WI38 (cell line): Measurements from ENCODE around the gene CD300LG.

Experiments
- H3K4me3 ChIP-seq: 2 replicates; pipeline ENCODE4 v1.5.1; 2011; ENCODE audit warnings: low read depth, mild to moderate bottlenecking, control low read depth, low read length
- CTCF ChIP-seq: IDR thresholded peaks from 2 replicates; pipeline ENCODE4 v1.5.1; 2012; ENCODE audit warnings: low read depth, mild to moderate bottlenecking, control low read depth, low read length

The CD300LG gene

GRCh38 chr17:43844241-43844640 is 2.7 kb upstream of the CD300LG start:
- no peak for TF ChIP-seq CTCF
- H3K4me3 ChIP-seq = no peak overlapping the region

- no peak overlapping the region for H3K4me3 ChIP-seq
Observed at GRCh38 chr17:43845766-43846165, 1.2 kb upstream of the CD300LG start.

GRCh38 chr17:43846221-43846712 is 709 bp upstream of the CD300LG start:
- peak; percentile 100 for TF ChIP-seq CTCF
- H3K4me3 ChIP-seq = no peak overlapping the region

More at GRCh38 chr17:43845766-43846165, 1.2 kb upstream of the CD300LG start:
- TF ChIP-seq CTCF = no peak

GRCh38 chr17:43848601-43849000 is 1.6 kb downstream of the CD300LG start:
- no peak overlapping the region for H3K4me3 ChIP-seq
- TF ChIP-seq CTCF = no peak

- H3K4me3 ChIP-seq = no peak overlapping the region
- no peak for TF ChIP-seq CTCF
Observed at GRCh38 chr17:43849116-43849515, 2.1 kb downstream of the CD300LG start.

- H3K4me3 ChIP-seq = no peak overlapping the region
- no peak for TF ChIP-seq CTCF
Observed at GRCh38 chr17:43852571-43852970, 5.6 kb downstream of the CD300LG start.

- H3K4me3 ChIP-seq = no peak overlapping the region
- TF ChIP-seq CTCF = no peak
Observed at GRCh38 chr17:43853546-43853945, 6.6 kb downstream of the CD300LG start.
